ENCODE results near the gene GRIP1.

DNA sequence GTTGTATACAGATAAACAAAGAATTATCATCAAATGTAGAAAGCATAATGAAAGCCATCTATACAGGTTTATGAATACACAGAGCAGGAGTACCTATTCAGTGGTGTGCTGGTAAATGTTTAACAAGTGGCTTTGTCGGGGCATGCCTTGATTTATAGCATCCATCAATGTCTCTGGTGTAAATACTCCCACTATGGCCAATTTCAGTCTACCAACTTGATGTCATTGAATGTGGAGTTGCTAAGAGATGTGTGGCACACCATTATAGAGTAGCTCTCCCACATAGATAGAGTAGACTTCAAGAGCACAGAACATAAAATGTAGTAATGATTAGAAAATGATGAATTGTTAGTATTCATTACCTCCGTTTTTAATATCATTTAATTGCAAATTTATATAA lies 9.3 kb downstream of the GRIP1 start:
- TF ChIP-seq POLR2A (IDR thresholded peaks at IDR 0.05): no peak
- TF ChIP-seq, protein P1, sequence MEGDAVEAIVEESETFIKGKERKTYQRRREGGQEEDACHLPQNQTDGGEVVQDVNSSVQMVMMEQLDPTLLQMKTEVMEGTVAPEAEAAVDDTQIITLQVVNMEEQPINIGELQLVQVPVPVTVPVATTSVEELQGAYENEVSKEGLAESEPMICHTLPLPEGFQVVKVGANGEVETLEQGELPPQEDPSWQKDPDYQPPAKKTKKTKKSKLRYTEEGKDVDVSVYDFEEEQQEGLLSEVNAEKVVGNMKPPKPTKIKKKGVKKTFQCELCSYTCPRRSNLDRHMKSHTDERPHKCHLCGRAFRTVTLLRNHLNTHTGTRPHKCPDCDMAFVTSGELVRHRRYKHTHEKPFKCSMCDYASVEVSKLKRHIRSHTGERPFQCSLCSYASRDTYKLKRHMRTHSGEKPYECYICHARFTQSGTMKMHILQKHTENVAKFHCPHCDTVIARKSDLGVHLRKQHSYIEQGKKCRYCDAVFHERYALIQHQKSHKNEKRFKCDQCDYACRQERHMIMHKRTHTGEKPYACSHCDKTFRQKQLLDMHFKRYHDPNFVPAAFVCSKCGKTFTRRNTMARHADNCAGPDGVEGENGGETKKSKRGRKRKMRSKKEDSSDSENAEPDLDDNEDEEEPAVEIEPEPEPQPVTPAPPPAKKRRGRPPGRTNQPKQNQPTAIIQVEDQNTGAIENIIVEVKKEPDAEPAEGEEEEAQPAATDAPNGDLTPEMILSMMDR (IDR thresholded peaks at IDR 0.05): no peak
- no peak for TF ChIP-seq POLR2AphosphoS5 (IDR thresholded peaks at IDR 0.05)

Measured in prostate gland (tissue), 2 donors.